ENCODE measurements around the gene GLB1L. TPM values are rescaled to one million over a fixed set of nuclear protein-coding genes. Genes with fewer than 3 reads are reported as not detected.

The GLB1L gene
- total and polyA plus RNA-seq, 4 experiments from 2014 or later: 0.26 to 2.5 (median 1.1) TPM

GRCh38 chr2:219218217-219218731, 27.0 kb downstream of the GLB1L start:
- peak in 3 of 5 donors; percentile 28 to 51 (median 37) for DNase-seq
- Mint-ChIP-seq H3K27me3 (no peaks in the 10 kb centered on the region), H3K4me1 (peaks cover 8 to 25% (median 19%) of the 10 kb centered on the region in 4 donors), H3K27ac (peak overlapping the region; percentile 74 to 96 (median 88)), H3K4me3 (peak overlapping the region; percentile 81 to 93 (median 84)), H3K36me3 (peaks cover 10 to 29% of the 10 kb centered on the region in 2 donors), H3K9me3 (no peaks in the 10 kb centered on the region)
- ChIA-PET POLR2A (ENCODE audit: partially characterized antibody) (interaction anchor here (0.7 to 15.3 kb wide), 14 partner anchors 10 to 77 kb away, joined by 3 to 424 read pairs (median 22); partner anchors contain the start of genes ANKZF1, ATG9A, CNPPD1 and DNAJB2), CTCF (ENCODE audit: partially characterized antibody) (interaction anchor here (1.0 to 14.5 kb wide), 7 partner anchors 9 to 76 kb away, joined by 3 to 253 read pairs (median 4); partner anchors contain the start of genes CNPPD1, GLB1L, NHEJ1 and RETREG2)
- Histone ChIP-seq H3K36me3 (ENCODE audit: insufficient read depth, low read length) (peaks cover 29% of the 10 kb centered on the region), H3K4me3 (ENCODE audit: low read length in 2 of 2) (peak overlapping the region; percentile 49 to 68), H3K9me3 (ENCODE audit: control insufficient read depth in 1 of 2, low read length in 2 of 2) (no peaks in the 10 kb centered on the region), H3K27ac (ENCODE audit: low read depth, low read length) (peak overlapping the region; percentile 53), H3K27me3 (ENCODE audit: insufficient read depth, low read length) (no peaks in the 10 kb centered on the region), H3K4me1 (ENCODE audit: insufficient read depth, low read length) (peaks cover 24% of the 10 kb centered on the region)
- intact Hi-C loops (cut with micrococcal nuclease): loop anchor here (2.0 to 10.0 kb wide), 3 partner anchors 47 to 163 kb away; partner anchors contain the start of genes NHEJ1 and SLC23A3

DNA sequence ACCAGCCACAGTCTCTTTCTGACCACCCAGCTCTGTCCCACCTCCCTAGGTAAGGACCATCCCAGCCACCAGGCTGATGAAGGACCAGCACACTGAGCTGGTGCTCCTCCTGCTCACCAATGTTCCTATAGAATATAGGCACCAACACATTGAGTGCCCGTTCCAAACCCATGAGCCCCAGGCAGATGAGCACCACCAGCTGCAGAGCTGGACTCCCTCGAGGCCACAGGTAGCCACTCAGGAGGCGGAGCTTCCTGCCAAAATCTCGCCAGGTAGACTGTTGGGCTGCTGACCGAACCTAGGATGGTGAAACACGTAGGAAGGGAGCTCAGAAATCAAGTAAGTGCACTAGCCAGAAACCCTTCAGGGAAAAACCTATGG, 28.7 kb downstream of the GLB1L start:
- Histone ChIP-seq H3K9me3 (ENCODE audit: control insufficient read depth in 1 of 2, low read length in 2 of 2) (no peaks in the 10 kb centered on the region), H3K4me1 (ENCODE audit: insufficient read depth, low read length) (peaks cover 24% of the 10 kb centered on the region), H3K4me3 (ENCODE audit: low read length in 2 of 2) (no peak overlapping the region), H3K27me3 (ENCODE audit: insufficient read depth, low read length) (no peaks in the 10 kb centered on the region), H3K36me3 (ENCODE audit: insufficient read depth, low read length) (peaks cover 14% of the 10 kb centered on the region), H3K27ac (ENCODE audit: low read depth, low read length) (no peak overlapping the region)
- Mint-ChIP-seq H3K4me1 (peaks cover 8 to 26% (median 19%) of the 10 kb centered on the region in 4 donors), H3K9me3 (peaks cover 0 to 2% (median 0%) of the 10 kb centered on the region in 8 donors), H3K4me3 (peak overlapping the region in 1 of 8 donors; percentile 57), H3K36me3 (peaks cover 6 to 23% of the 10 kb centered on the region in 2 donors), H3K27me3 (no peaks in the 10 kb centered on the region), H3K27ac (peak overlapping the region in 4 of 7 donors; percentile 36 to 70 (median 42))
- POLR2A ChIA-PET (ENCODE audit: partially characterized antibody): interaction anchor here (0.9 to 15.3 kb wide), 6 partner anchors 13 to 43 kb away, joined by 3 to 424 read pairs (median 42); partner anchors contain the start of genes ANKZF1, ATG9A, CNPPD1 and GLB1L
- CTCF ChIA-PET (ENCODE audit: partially characterized antibody): interaction anchor here (1.1 to 14.5 kb wide), 7 partner anchors 33 to 83 kb away, joined by 3 to 253 read pairs (median 6); partner anchors contain the start of genes CNPPD1, NHEJ1, RETREG2 and SLC23A3
- DNase-seq: no peak
- intact Hi-C loops (cut with micrococcal nuclease): loop anchor here (10.0 kb wide), 1 partner anchor 162 kb away; no protein-coding TSS in a partner anchor

- intact Hi-C loops (cut with micrococcal nuclease): loop anchor here (10.0 kb wide), 1 partner anchor 161 kb away; no protein-coding TSS in a partner anchor
- no peak for DNase-seq
- H3K27ac Mint-ChIP-seq: peak overlapping the region in 1 of 7 donors; percentile 46
Measured at GRCh38 chr2:219215871-219216534, 29.2 kb downstream of the GLB1L start.

GRCh38 chr2:219214786-219215185, 30.5 kb downstream of the GLB1L start:
- no peak overlapping the region for H3K27ac Mint-ChIP-seq
- POLR2A ChIA-PET (ENCODE audit: partially characterized antibody): interaction anchor here (1.0 to 15.3 kb wide), 7 partner anchors 8 to 55 kb away, joined by 3 to 424 read pairs (median 7); partner anchors contain the start of genes ANKZF1, ATG9A, CNPPD1 and NHEJ1

More at GRCh38 chr2:219215871-219216534, 29.2 kb downstream of the GLB1L start:
- peaks cover 11% of the 10 kb centered on the region for H3K36me3 ChIP-seq (ENCODE audit: insufficient read depth, low read length)
- H3K4me1 ChIP-seq (ENCODE audit: insufficient read depth, low read length): peaks cover 29% of the 10 kb centered on the region
- ChIA-PET POLR2A (ENCODE audit: partially characterized antibody) (interaction anchor here (0.7 to 15.3 kb wide), 9 partner anchors 9 to 56 kb away, joined by 3 to 424 read pairs (median 5); partner anchors contain the start of genes ANKZF1, ATG9A, CNPPD1 and GLB1L), CTCF (ENCODE audit: partially characterized antibody) (interaction anchor here (1.1 to 14.5 kb wide), 8 partner anchors 34 to 158 kb away, joined by 3 to 253 read pairs (median 5); partner anchors contain the start of genes CNPPD1, NHEJ1, RETREG2 and SLC23A3)
- H3K4me1 Mint-ChIP-seq: peaks cover 12 to 30% (median 22%) of the 10 kb centered on the region in 4 donors
- H3K27ac ChIP-seq (ENCODE audit: low read depth, low read length): no peak overlapping the region
- no peaks in the 10 kb centered on the region for H3K9me3 ChIP-seq (ENCODE audit: control insufficient read depth in 1 of 2, low read length in 2 of 2)
- no peak overlapping the region for H3K4me3 Mint-ChIP-seq
- H3K27me3 Mint-ChIP-seq: no peaks in the 10 kb centered on the region
- H3K27me3 ChIP-seq (ENCODE audit: insufficient read depth, low read length): no peaks in the 10 kb centered on the region
- H3K36me3 Mint-ChIP-seq: peaks cover 3 to 22% of the 10 kb centered on the region in 2 donors
- H3K9me3 Mint-ChIP-seq: peaks cover 0 to 2% (median 0%) of the 10 kb centered on the region in 8 donors
- no peak overlapping the region for H3K4me3 ChIP-seq (ENCODE audit: low read length in 2 of 2)

DNA sequence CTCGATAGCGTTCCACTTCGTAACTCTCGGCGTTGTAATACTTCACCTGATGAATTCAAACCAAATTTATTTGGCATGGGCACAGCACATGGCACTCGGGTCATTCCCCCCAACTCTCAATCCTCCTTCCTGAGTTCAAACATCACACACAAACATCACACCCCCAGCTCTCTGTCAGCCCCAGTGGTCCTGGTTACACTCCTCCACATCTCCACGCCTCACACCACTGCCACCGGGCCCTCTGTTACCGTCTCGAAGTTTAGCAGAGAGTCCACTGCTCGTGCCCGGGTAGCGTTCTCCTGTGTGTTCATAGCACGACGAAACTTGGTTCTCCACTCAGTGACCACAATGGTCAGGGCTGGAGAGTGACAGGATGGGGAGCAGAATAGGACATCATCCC, 31.1 kb downstream of the GLB1L start:
- Histone ChIP-seq H3K27ac (ENCODE audit: low read depth, low read length) (no peak overlapping the region), H3K4me3 (ENCODE audit: low read length in 2 of 2) (no peak overlapping the region), H3K4me1 (ENCODE audit: insufficient read depth, low read length) (peaks cover 38% of the 10 kb centered on the region), H3K9me3 (ENCODE audit: control insufficient read depth in 1 of 2, low read length in 2 of 2) (no peaks in the 10 kb centered on the region), H3K27me3 (ENCODE audit: insufficient read depth, low read length) (no peaks in the 10 kb centered on the region), H3K36me3 (ENCODE audit: insufficient read depth, low read length) (peaks cover 7% of the 10 kb centered on the region)
- H3K4me1 Mint-ChIP-seq: peaks cover 14 to 41% (median 29%) of the 10 kb centered on the region in 4 donors
- ChIA-PET CTCF (ENCODE audit: partially characterized antibody) (interaction anchor here (1.3 to 14.5 kb wide), 5 partner anchors 36 to 156 kb away, joined by 4 to 253 read pairs (median 11); partner anchors contain the start of genes CNPPD1, NHEJ1, RETREG2 and SLC23A3), POLR2A (ENCODE audit: partially characterized antibody) (interaction anchor here (1.0 to 15.3 kb wide), 3 partner anchors 13 to 54 kb away, joined by 3 to 424 read pairs (median 7); partner anchors contain the start of genes CNPPD1, NHEJ1, RETREG2 and SLC23A3)
- peaks cover 3 to 16% of the 10 kb centered on the region in 2 donors for H3K36me3 Mint-ChIP-seq
- no peak overlapping the region for H3K4me3 Mint-ChIP-seq
- no peak for DNase-seq
- H3K27me3 Mint-ChIP-seq: no peaks in the 10 kb centered on the region
- intact Hi-C loops (cut with micrococcal nuclease): loop anchor here (10.0 kb wide), 1 partner anchor 159 kb away; no protein-coding TSS in a partner anchor
- peak overlapping the region in 3 of 7 donors; percentile 45 to 69 (median 63) for H3K27ac Mint-ChIP-seq
- peaks cover 0 to 2% (median 0%) of the 10 kb centered on the region in 8 donors for H3K9me3 Mint-ChIP-seq

More at GRCh38 chr2:219214786-219215185, 30.5 kb downstream of the GLB1L start:
- H3K9me3 ChIP-seq (ENCODE audit: control insufficient read depth in 1 of 2, low read length in 2 of 2): no peaks in the 10 kb centered on the region
- CTCF ChIA-PET (ENCODE audit: partially characterized antibody): interaction anchor here (1.3 to 14.5 kb wide), 6 partner anchors 35 to 157 kb away, joined by 4 to 253 read pairs (median 8); partner anchors contain the start of genes CNPPD1, NHEJ1, RETREG2 and SLC23A3
- peaks cover 0 to 2% (median 0%) of the 10 kb centered on the region in 8 donors for H3K9me3 Mint-ChIP-seq
- no peak overlapping the region for H3K4me3 ChIP-seq (ENCODE audit: low read length in 2 of 2)
- peaks cover under 1% of the 10 kb centered on the region for H3K36me3 ChIP-seq (ENCODE audit: insufficient read depth, low read length)
- intact Hi-C loops (cut with micrococcal nuclease): loop anchor here (10.0 kb wide), 1 partner anchor 160 kb away; no protein-coding TSS in a partner anchor
- H3K27me3 Mint-ChIP-seq: no peaks in the 10 kb centered on the region
- no peak for DNase-seq
- H3K4me3 Mint-ChIP-seq: no peak overlapping the region
- peaks cover 42% of the 10 kb centered on the region for H3K4me1 ChIP-seq (ENCODE audit: insufficient read depth, low read length)
- H3K4me1 Mint-ChIP-seq: peaks cover 14 to 41% (median 26%) of the 10 kb centered on the region in 4 donors
- no peaks in the 10 kb centered on the region for H3K27me3 ChIP-seq (ENCODE audit: insufficient read depth, low read length)
- peaks cover 0 to 14% of the 10 kb centered on the region in 2 donors for H3K36me3 Mint-ChIP-seq
- H3K27ac ChIP-seq (ENCODE audit: low read depth, low read length): no peak overlapping the region

DNA sequence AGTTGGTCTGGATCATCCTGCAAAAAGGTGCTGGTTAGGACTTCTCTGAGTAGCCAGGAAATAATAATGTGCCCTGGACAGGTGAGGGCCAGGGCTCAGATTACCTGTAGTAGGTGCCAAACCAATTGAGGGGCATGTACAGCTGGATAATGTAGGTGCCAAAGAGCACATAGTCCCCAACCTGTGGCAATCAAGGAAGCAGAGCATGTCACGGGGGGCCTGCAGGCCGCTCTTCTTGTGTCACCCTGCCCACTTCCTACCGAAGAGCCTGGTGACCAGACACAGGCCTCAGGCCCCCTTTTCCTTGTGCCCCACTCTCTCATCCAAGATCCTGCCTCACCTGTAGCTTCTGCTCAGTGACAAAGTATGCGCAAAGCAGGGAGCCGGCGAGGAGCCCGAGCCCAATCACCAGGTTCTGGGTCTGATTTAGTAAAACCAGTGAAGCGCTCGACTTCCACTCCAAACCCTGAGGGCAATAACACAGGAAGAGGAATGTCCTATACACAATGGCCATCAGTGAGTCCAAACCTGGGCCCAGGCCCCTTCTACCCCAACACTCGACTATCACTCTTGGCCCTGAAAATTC, 31.7 kb downstream of the GLB1L start:
- peak overlapping the region in 3 of 7 donors; percentile 48 to 72 (median 54) for H3K27ac Mint-ChIP-seq
- peaks cover 18 to 43% (median 29%) of the 10 kb centered on the region in 4 donors for H3K4me1 Mint-ChIP-seq
- H3K27me3 Mint-ChIP-seq: no peaks in the 10 kb centered on the region
- intact Hi-C loops (cut with micrococcal nuclease): loop anchor here (10.0 kb wide), 1 partner anchor 159 kb away; no protein-coding TSS in a partner anchor
- CTCF ChIA-PET (ENCODE audit: partially characterized antibody): interaction anchor here (0.8 to 14.5 kb wide), 8 partner anchors 11 to 86 kb away, joined by 3 to 253 read pairs (median 4); partner anchors contain the start of genes CNPPD1, DNAJB2, NHEJ1 and RETREG2
- DNase-seq: no peak
- H3K27ac ChIP-seq (ENCODE audit: low read depth, low read length): no peak overlapping the region
- H3K4me1 ChIP-seq (ENCODE audit: insufficient read depth, low read length): peaks cover 32% of the 10 kb centered on the region
- H3K9me3 ChIP-seq (ENCODE audit: control insufficient read depth in 1 of 2, low read length in 2 of 2): no peaks in the 10 kb centered on the region
- POLR2A ChIA-PET (ENCODE audit: partially characterized antibody): interaction anchor here (0.7 to 15.3 kb wide), 4 partner anchors 13 to 40 kb away, joined by 3 to 424 read pairs (median 16); partner anchors contain the start of genes ANKZF1, ATG9A, CNPPD1 and RETREG2
- no peak overlapping the region for H3K4me3 ChIP-seq (ENCODE audit: low read length in 2 of 2)
- no peak overlapping the region for H3K4me3 Mint-ChIP-seq
- H3K36me3 ChIP-seq (ENCODE audit: insufficient read depth, low read length): peaks cover 12% of the 10 kb centered on the region
- no peaks in the 10 kb centered on the region for H3K27me3 ChIP-seq (ENCODE audit: insufficient read depth, low read length)
- H3K9me3 Mint-ChIP-seq: peaks cover 0 to 2% (median 0%) of the 10 kb centered on the region in 8 donors
- H3K36me3 Mint-ChIP-seq: peaks cover 6 to 19% of the 10 kb centered on the region in 2 donors

Data from CD4-positive, alpha-beta memory T cell (primary cell).